GM12878 (cell line): ENCODE data around the gene KRT20. TPM values are rescaled to one million over a fixed set of nuclear protein-coding genes. Genes with fewer than 3 reads are reported as not detected.

Source experiments
- ATF2 ChIP-seq: IDR thresholded peaks from 2 replicates; pipeline ENCODE4 v1.6.1; 2012; ENCODE audit warnings: low read length, inconsistent platforms
- CREB1 ChIP-seq: IDR thresholded peaks from 2 replicates; pipeline ENCODE4 v1.6.1; 2012; ENCODE audit warnings: low read depth, mild to moderate bottlenecking, inconsistent platforms
- CREM ChIP-seq: IDR thresholded peaks from 2 replicates; pipeline ENCODE4 v1.6.1; 2014; ENCODE audit warnings: antibody characterized with exemption, low read depth
- CTCF ChIP-seq, 3 experiments: IDR thresholded peaks in 2 of 3; conservative IDR thresholded peaks in 1 of 3; 2 replicates each; pipeline ENCODE4 v1.5.1; 2011; ENCODE audit warnings: low read depth in 3 of 3, low read length in 3 of 3, mild to moderate bottlenecking in 3 of 3, control low read depth in 2 of 3, moderate library complexity in 2 of 3, inconsistent platforms in 1 of 3, mixed read lengths in 1 of 3; ENCODE audit not compliant: control insufficient read depth in 2 of 3, insufficient read depth in 1 of 3; ENCODE audit errors: extremely low read depth in 1 of 3
- MAX ChIP-seq: IDR thresholded peaks from 2 replicates; pipeline ENCODE4 v1.6.1; 2012; ENCODE audit warnings: low read depth, low read length, improper control_type of control experiment
- PAX5 ChIP-seq: IDR thresholded peaks from 2 replicates; pipeline ENCODE4 v1.6.1; 2011; ENCODE audit warnings: low read depth, low read length, borderline replicate concordance
- POU2F2 ChIP-seq: IDR thresholded peaks from 3 replicates; pipeline ENCODE4 v1.6.1; 2011; ENCODE audit warnings: low read depth, mild to moderate bottlenecking, low read length, borderline replicate concordance
- RCOR1 ChIP-seq: conservative IDR thresholded peaks from 2 replicates; pipeline ENCODE4 v1.6.1; 2012; ENCODE audit warnings: low read depth, low read length, improper control_type of control experiment
- ZSCAN29 ChIP-seq: fragments of 450-650 bp; IDR thresholded peaks from 2 replicates; pipeline ENCODE4 v1.6.1; 2017; ENCODE audit warnings: mild to moderate bottlenecking, moderate library complexity
- polyA plus RNA-seq, 11 experiments: library from polyadenylated mRNA; depleted of rRNA in 4 of 11; unstranded in 6 of 11; stranded (reverse) in 5 of 11; fragments of >200 nt; fragmentation: Nextera tagmentation in 4 of 11; fragmentation: Illumina TruSeq in 1 of 11; extraction: Ambion mirVana in 4 of 11; extraction: Trizol in 1 of 11; gene quantifications; 1 replicate in 1 of 11; 2 replicates in 10 of 11; pipeline versions ENCODE4 v1.2.1 to v1.2.3, GENCODE V29; 2011 to 2016; ENCODE audit warnings: inconsistent platforms in 2 of 11, missing spikeins in 2 of 11, low read depth in 1 of 11
- total RNA-seq, 4 experiments: library from RNA; depleted of rRNA in 3 of 4; stranded (reverse); fragments of >200 nt in 3 of 4; fragmentation: Illumina TruSeq in 1 of 4; extraction: Trizol in 1 of 4; gene quantifications; 2 replicates each; pipeline versions ENCODE4 v1.2.1 to v1.2.3, GENCODE V29; 2013 to 2021

The KRT20 gene
- total and polyA plus RNA-seq, 10 of the 15 experiments (the other 5 are each of a cell fraction or from before 2014, with no cell fraction given), result 0.23 TPM; not detected in 9

- TF ChIP-seq PAX5 (peak; percentile 39; the same call in 1 of the 2 replicates), ATF2 (peak; percentile 83), POU2F2 (peak; percentile 65; the same call in 1 of the 3 replicates), ZSCAN29 (no peak), CREM (peak; percentile 76), RCOR1 (0 out of 2 replicates have a peak, but pooled peaks have one; percentile 10), CREB1 (0 out of 2 replicates have a peak, but pooled peaks have one; percentile 26), MAX (no peak), CTCF (IDR thresholded peaks at IDR 0.05 in 2 of 3, conservative IDR thresholded peaks at IDR 0.05 in 1 of 3; ENCODE audit: control insufficient read depth in 2 of 3, extremely low read depth in 1 of 3, insufficient read depth in 1 of 3, low read depth in 3 of 3, low read length in 3 of 3) (no peak)
- TF ChIP-seq, all 136 proteins: peak for 30
Measured at GRCh38 chr17:40915721-40916256, 30.7 kb upstream of the KRT20 start (continued).
